ENCODE results near the gene ARAF.
"Not testable (repeated sequence)": the region's sequence is repeated elsewhere in the genome, so short reads cannot be mapped to it uniquely, and the experiment has no call there.

ARAF gene

GRCh38 chrX:47586043-47586787 is 25.2 kb downstream of the ARAF start:
- no peak for DNase-seq (ENCODE audit: low read depth)

- DNase-seq (ENCODE audit: low read depth) = no peak
Observed at GRCh38 chrX:47587091-47587891, 26.3 kb downstream of the ARAF start.

GRCh38 chrX:47587906-47588735 is 27.1 kb downstream of the ARAF start:
- no peak for DNase-seq (ENCODE audit: low read depth)

GRCh38 chrX:47590984-47591383 is 30.0 kb downstream of the ARAF start:
- no peak for DNase-seq (ENCODE audit: low read depth)

- DNase-seq (ENCODE audit: low read depth) = no peak
Observed at GRCh38 chrX:47593522-47593921, 32.5 kb downstream of the ARAF start.

- no peak for DNase-seq (ENCODE audit: low read depth)
Observed at GRCh38 chrX:47595716-47596251, 34.8 kb downstream of the ARAF start.

GRCh38 chrX:47596256-47596655 is 35.3 kb downstream of the ARAF start:
- no peak for DNase-seq (ENCODE audit: low read depth)

- DNase-seq (ENCODE audit: low read depth) = no peak
Observed at GRCh38 chrX:47597222-47597621, 36.2 kb downstream of the ARAF start.

- DNase-seq (ENCODE audit: low read depth) = not testable (repeated sequence)
Observed at GRCh38 chrX:47603125-47603524, 42.1 kb downstream of the ARAF start.

- DNase-seq (ENCODE audit: low read depth) = no peak
Observed at GRCh38 chrX:47605024-47605423, 44.0 kb downstream of the ARAF start.

GRCh38 chrX:47607091-47607490 is 46.1 kb downstream of the ARAF start:
- DNase-seq (ENCODE audit: low read depth) = no peak

- DNase-seq (ENCODE audit: low read depth) = no peak
Observed at GRCh38 chrX:47608130-47608810, 47.3 kb downstream of the ARAF start.

GRCh38 chrX:47610511-47610910 is 49.5 kb downstream of the ARAF start:
- no peak for DNase-seq (ENCODE audit: low read depth)

- no peak for DNase-seq (ENCODE audit: low read depth)
Observed at GRCh38 chrX:47611489-47611888, 50.5 kb downstream of the ARAF start.

- no peak for DNase-seq (ENCODE audit: low read depth)
Observed at GRCh38 chrX:47611926-47612325, 50.9 kb downstream of the ARAF start.

- no peak for DNase-seq (ENCODE audit: low read depth)
Observed at GRCh38 chrX:47612418-47612817, 51.4 kb downstream of the ARAF start.

- no peak for DNase-seq (ENCODE audit: low read depth)
Observed at GRCh38 chrX:47613082-47613481, 52.1 kb downstream of the ARAF start.

GRCh38 chrX:47614618-47615017 is 53.6 kb downstream of the ARAF start:
- no peak for DNase-seq (ENCODE audit: low read depth)

GRCh38 chrX:47618923-47619485 is 58.0 kb downstream of the ARAF start:
- no peak for DNase-seq (ENCODE audit: low read depth)

- peak; percentile 83 for DNase-seq (ENCODE audit: low read depth)
Observed at GRCh38 chrX:47619486-47620302, 58.7 kb downstream of the ARAF start, which contains the start of gene SYN1. SYN1 (minus strand) TSS chrX:47619857; CDS start chrX:47619728, 129 bp downstream.
